Measurements from ENCODE around the gene XYLT1. TPM values are rescaled to one million over a fixed set of nuclear protein-coding genes. Genes with fewer than 3 reads are reported as not detected.

The XYLT1 gene
- total and polyA plus RNA-seq, 10 of the 15 experiments (the other 5 are each of a cell fraction or from before 2014, with no cell fraction given), result 0.88 to 14.8 (median 5.8) TPM

DNA sequence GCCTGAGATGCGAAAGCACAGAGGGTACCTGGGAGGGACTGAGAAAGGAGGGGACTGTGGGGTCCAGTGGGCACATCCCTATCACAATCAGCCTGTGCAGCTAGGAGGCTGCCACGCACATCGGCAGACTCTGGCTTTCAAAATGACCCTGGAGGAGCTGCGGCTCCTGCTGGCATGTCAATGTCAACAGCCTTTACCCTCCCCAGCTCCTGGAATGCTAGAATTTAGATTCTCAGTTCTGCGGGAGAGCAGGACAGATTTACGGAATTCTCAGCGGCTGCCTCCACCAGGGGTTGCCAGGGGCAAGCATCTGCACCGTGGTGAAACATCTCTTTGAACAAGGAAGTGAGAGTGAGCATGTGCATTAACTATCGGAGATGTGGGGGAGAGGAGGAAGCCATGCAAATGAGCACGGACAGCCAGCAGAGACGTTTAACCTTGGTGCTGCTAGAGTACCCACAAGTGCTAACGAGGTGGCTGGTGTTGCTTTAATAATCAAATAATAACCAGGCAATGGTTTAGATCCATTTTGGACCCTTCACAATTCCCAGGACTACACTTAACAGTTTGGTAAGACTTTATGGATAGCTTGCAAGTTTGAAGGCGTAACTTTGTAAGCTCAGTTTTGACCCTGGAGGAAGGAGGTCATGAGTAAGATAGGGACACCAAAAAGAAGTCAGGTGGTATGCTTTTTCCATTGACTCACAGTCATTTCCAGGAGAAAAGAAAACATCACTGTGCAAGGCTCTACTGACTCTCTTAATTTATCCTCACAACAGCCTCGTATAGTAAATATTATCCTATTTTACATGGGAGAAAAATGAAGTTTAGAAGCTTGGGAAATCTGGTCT lies 54.1 kb downstream of the XYLT1 start (continued):
- TF ChIP-seq TCF7 (IDR thresholded peaks at IDR 0.05; ENCODE audit: borderline replicate concordance) (no peak), FOXM1 (IDR thresholded peaks at IDR 0.05; ENCODE audit: low read depth, low read length) (no peak), ETV6 (conservative IDR thresholded peaks at IDR 0.05 in 1 of 2, IDR thresholded peaks at IDR 0.05 in 1 of 2; ENCODE audit: borderline replicate concordance in 1 of 2, low read depth in 1 of 2) (peak in 1 of 2 experiments; percentile 74; a peak in 2 of 4 replicates), RBBP5 (conservative IDR thresholded peaks at IDR 0.05) (no peak), POLR2A (IDR thresholded peaks at IDR 0.05; ENCODE audit: low read depth, low read length) (peak; percentile 73), PAX8 (IDR thresholded peaks at IDR 0.05) (no peak), EP300 (IDR thresholded peaks at IDR 0.05; ENCODE audit: borderline replicate concordance in 1 of 2, control insufficient read depth in 1 of 2, low read depth in 2 of 2, low read length in 2 of 2) (peak; percentile 83 to 90), ZSCAN29 (IDR thresholded peaks at IDR 0.05) (no peak)
- TF ChIP-seq, protein P1, sequence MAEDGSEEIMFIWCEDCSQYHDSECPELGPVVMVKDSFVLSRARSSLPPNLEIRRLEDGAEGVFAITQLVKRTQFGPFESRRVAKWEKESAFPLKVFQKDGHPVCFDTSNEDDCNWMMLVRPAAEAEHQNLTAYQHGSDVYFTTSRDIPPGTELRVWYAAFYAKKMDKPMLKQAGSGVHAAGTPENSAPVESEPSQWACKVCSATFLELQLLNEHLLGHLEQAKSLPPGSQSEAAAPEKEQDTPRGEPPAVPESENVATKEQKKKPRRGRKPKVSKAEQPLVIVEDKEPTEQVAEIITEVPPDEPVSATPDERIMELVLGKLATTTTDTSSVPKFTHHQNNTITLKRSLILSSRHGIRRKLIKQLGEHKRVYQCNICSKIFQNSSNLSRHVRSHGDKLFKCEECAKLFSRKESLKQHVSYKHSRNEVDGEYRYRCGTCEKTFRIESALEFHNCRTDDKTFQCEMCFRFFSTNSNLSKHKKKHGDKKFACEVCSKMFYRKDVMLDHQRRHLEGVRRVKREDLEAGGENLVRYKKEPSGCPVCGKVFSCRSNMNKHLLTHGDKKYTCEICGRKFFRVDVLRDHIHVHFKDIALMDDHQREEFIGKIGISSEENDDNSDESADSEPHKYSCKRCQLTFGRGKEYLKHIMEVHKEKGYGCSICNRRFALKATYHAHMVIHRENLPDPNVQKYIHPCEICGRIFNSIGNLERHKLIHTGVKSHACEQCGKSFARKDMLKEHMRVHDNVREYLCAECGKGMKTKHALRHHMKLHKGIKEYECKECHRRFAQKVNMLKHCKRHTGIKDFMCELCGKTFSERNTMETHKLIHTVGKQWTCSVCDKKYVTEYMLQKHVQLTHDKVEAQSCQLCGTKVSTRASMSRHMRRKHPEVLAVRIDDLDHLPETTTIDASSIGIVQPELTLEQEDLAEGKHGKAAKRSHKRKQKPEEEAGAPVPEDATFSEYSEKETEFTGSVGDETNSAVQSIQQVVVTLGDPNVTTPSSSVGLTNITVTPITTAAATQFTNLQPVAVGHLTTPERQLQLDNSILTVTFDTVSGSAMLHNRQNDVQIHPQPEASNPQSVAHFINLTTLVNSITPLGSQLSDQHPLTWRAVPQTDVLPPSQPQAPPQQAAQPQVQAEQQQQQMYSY (CRISPR knock-in tag; IDR thresholded peaks at IDR 0.05), result no peak

Measured in GM12878 (cell line).